Measurements from ENCODE around the gene POLR3G.

DNA sequence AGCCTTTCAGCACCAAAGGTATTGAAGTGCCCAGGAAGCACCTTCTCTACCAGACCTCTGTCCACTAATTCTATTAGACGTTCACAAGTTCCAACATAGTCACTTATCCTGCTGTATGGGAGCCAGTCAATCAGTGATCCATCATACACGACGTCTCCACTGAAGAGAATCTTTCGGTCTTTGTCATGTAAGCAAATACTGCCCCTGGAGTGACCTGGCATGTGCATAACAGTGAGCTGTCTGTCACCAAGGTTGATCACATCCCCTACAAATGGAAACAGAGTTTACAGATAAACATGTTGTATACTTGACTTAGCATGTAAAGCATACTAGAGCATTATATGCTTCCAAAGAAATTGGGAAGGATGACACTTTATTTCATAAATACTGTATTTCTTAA is 13.4 kb upstream of the POLR3G start:
- TF ChIP-seq, protein P1, sequence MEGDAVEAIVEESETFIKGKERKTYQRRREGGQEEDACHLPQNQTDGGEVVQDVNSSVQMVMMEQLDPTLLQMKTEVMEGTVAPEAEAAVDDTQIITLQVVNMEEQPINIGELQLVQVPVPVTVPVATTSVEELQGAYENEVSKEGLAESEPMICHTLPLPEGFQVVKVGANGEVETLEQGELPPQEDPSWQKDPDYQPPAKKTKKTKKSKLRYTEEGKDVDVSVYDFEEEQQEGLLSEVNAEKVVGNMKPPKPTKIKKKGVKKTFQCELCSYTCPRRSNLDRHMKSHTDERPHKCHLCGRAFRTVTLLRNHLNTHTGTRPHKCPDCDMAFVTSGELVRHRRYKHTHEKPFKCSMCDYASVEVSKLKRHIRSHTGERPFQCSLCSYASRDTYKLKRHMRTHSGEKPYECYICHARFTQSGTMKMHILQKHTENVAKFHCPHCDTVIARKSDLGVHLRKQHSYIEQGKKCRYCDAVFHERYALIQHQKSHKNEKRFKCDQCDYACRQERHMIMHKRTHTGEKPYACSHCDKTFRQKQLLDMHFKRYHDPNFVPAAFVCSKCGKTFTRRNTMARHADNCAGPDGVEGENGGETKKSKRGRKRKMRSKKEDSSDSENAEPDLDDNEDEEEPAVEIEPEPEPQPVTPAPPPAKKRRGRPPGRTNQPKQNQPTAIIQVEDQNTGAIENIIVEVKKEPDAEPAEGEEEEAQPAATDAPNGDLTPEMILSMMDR (conservative IDR thresholded peaks at IDR 0.05) = no peak
- TF ChIP-seq EZH2 (IDR thresholded peaks at IDR 0.05; ENCODE audit: low read depth) = no peak

Data from PC-9 (cell line).